NCI-H187 treated with DMSO at 0.1 percent for 48 hours (cell line): ENCODE data around the gene INHBB.

Source experiments
- DNase-seq: peaks from one replicate; lab custom pipeline; 2025; lab: John Stamatoyannopoulos, UW

Gene INHBB

DNA sequence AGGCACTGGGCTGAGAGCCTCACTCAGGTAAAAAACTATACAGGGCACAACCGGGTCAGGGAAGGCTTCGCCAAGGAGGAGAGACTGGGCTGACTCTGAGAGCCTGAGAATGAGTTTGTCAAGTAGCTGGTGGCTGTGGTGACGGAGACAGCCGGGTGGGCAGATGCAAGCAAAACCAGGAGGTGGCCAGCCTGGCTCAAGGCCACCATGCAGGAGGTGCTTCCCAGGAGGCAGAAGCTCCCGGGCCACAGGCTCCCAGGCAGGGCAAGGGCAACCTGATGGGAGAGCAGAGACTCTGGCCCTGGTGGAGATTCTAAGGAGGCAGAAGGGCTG lies 2.9 kb upstream of the INHBB start:
- no peak for DNase-seq

DNA sequence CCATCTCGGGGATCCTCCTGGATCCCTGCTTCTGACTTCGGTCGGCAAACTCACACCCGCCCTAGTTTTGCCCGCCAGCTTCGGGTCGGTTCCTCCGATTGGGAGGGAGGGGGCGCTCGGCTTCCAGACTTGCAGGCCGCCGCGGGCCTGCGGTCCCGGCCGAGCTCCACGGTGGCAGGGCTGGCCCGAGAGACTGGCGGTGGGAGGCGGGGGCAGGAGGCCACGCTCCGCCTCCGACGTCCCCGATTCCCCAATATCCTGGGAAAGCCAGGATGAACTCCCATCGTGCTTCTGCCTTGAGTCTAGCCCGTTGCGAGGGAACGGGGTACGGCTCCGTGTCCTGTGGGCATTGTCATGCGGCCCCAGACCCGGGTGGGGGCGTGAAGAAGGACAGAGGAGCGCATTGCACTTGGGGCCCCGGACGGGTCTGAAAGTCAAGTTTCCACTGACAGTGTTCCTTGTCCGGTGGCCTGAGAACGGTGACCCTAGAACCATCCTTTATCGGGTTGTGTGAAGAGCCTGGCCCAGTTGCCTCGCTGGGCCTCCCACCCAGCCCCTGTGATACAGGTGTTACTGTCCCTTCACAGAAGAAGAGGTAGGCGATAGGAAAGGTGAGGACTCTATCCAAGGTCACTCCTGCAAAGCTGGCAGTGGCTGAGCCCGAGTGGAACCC lies 2.4 kb upstream of the INHBB start:
- DNase-seq, result no peak

DNA sequence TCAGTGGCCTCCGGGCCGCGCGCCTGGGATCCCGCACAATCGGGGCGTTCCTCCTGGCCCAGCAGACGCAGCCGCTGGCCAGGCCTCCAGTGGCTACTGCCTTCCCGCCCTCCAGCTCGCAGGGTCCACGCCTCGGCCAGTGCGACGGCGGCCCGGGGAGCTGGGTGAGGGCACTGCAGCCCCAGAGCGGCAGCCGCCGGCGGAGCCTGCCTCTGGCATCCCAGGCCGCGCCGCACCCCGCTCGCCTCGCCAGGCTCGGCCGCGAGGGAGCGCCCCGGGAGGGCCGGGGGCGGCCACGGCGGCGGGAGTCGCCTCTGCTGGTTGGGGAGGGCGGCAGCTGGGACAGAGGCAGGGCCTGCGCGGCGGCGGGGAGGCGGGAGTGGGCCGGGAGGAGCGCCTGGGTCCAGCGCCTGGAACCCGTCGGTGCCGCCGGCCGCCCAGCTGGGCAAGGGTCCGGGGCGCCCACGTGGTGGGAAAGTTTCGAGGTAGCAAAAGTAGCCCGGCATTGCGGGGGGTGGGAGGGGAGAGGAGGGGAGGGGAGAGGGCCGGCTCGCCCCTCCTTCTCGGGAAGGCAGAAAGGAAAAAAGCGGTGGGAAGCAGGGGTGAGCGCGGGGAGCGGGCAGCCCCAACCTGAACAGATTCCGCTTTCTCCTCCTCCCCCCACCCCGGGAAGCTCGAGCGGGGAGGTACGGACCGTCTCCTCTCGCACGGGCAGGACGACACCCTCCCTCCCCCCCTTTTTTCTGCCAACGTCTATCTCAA lies 1.5 kb upstream of the INHBB start:
- no peak for DNase-seq

DNA sequence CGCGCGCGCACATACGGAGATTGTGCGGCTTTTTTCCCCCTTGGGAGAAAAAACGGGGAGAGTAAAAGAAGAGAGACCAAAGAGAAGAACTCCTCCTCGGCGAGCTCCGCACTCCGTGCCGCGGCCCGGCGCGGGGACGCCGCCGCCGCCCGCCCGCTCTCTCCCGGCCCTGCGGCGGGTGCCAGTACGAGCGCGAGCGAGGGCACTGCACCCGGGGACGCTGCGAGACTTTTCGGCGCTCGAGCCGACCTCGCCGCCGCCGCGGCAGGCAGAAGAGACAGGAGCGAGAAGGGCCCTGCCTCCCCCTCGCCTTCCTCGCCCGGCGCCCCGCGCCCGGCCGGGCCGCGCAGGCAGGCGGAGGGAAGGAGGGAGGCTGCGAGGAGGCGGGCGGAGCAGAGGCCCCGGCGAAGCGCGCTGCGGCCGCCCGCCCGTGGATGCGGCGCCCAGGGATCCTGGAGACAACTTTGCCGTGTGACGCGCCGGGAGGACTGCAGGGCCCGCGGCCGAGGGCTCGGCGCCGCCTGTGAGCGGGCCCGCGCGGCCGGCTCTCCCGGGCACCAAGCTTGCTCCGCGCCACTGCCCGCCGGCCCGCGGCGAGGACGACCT lies 857 bp upstream of the INHBB start:
- no peak for DNase-seq

DNA sequence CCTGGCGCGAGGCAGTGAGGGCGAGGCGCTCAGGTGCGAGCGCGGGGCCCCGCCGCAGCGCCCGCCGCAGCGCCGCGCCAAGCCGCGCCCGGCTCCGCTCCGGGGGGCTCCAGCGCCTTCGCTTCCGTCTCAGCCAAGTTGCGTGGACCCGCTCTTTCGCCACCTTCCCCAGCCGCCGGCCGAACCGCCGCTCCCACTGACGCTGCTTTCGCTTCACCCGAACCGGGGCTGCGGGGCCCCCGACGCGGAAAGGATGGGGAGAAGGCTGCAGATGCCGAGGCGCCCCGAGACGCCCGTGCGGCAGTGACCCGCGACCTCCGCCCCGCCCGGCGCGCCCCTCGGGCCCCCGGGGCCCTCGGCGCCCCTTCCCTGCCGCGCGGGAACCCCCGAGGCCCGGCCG lies 328 bp upstream of the INHBB start:
- no peak for DNase-seq

DNA sequence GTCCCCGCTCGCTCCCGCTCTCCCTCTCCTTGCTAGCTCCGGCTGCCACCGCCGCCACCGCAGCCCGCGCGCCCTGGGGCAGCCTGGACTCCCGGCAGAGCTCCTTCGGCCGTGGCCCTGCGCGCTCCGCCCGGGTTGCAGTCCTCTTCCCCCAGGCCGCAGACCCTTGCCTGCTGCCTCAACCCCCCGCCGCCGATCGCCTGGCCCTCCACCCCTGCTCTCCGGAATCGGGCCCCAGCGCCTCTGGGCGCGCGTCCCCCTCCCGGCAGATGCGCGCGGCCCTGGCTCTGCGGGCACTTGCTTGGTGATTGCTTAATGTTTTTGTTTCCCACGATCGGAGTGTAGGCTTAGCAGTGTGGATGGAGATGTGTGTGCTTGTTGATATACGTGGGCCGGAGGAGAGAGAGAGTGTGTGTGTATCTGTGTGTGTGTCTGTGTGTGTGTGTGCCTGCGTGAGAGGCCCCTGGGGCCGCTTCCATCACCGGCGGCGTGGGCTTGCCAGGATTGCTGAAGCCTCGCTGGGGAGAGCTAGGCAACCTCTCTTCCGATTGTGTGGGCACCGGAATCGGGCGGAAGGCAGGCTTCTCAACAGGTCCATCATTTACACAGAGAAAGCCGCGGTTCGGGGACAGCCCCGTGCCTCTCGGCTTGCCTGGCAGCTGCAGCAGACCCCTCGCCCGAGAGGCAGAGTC lies 877 bp downstream of the INHBB start:
- DNase-seq, result no peak

DNA sequence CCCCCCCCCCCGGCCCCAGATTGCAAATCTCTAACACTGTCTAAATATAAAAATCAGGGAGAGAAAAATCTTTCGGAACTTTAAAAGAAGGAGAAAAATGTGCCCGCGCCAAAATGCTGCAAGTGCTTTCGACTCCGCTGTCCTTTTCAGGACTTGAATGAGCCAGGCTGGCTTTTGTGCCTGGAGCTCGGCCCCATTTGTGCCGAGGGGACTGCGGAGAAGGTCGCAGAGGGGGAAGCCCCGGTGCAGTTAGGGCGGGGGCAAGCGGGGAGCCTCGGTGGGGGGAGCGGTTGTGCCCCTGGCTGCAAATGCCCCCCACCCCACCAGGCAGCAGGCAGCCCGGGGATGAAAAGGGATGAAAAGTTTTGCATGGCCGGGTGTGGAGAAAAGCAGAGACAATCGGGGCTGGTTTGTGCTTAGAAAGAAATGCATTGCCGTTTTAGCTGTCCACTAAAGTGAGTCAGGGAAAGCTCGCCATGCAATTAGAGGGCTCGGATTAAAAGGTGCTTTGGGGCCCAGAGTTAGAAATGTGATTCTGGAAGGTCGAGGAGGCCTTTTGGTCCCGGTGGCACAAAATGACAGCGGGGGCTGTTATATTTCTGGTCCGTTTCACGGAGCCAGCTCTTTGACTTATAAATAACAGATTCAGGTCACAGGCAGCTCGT lies 1.6 kb downstream of the INHBB start:
- no peak for DNase-seq

DNA sequence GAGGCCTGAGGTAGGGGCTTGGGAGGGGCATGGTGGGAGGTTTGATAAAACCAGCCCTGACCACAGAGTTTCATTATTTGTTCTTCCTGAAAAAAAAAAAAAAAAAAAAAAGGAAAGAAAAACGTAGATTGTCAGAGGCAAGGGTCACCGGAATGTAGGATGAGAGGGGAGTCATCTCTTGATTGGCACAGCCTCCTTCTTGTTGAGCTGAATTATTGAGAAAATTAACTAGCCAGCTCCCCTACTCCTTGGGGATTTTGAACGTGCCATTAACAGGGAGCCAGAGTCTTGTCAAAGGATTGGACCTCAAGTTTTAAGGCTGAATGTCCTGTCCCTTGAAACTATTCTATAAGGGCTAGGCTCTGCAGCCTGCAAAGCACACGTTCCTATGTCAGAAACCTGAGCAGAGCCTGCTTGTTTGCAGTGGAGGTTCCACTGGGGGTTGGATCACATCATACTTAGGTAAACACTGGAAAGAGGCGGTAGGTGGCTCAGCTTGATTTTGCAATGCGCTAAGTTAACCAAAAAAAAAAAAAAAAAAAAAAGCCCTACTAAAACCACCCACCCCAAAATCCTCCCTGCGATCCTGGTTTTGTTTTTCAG lies 2.3 kb downstream of the INHBB start:
- DNase-seq, result no peak

DNA sequence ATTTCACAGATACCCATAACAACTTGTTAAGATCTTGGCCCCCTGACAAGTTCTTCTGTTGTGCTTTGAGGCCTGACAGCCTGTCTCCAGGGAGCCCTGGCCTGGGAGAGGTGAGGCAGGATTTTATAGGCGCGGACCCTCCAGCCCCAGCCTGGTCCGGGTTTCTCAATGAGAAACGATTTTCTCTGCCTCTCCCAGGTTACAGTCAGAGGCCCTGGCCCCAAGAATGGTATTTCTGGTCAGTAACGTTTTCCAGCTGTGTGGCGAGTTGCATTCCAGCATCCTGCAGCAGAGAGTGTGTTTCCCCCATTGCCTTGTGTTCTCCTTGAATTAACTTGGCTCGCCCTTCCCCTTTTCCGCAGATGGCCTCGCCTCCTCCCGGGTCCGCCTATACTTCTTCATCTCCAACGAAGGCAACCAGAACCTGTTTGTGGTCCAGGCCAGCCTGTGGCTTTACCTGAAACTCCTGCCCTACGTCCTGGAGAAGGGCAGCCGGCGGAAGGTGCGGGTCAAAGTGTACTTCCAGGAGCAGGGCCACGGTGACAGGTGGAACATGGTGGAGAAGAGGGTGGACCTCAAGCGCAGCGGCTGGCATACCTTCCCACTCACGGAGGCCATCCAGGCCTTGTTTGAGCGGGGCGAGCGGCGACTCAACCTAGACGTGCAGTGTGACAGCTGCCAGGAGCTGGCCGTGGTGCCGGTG lies 3.0 kb downstream of the INHBB start:
- DNase-seq, result no peak

DNA sequence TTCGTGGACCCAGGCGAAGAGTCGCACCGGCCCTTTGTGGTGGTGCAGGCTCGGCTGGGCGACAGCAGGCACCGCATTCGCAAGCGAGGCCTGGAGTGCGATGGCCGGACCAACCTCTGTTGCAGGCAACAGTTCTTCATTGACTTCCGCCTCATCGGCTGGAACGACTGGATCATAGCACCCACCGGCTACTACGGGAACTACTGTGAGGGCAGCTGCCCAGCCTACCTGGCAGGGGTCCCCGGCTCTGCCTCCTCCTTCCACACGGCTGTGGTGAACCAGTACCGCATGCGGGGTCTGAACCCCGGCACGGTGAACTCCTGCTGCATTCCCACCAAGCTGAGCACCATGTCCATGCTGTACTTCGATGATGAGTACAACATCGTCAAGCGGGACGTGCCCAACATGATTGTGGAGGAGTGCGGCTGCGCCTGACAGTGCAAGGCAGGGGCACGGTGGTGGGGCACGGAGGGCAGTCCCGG lies 3.5 kb downstream of the INHBB start:
- DNase-seq, result no peak

DNA sequence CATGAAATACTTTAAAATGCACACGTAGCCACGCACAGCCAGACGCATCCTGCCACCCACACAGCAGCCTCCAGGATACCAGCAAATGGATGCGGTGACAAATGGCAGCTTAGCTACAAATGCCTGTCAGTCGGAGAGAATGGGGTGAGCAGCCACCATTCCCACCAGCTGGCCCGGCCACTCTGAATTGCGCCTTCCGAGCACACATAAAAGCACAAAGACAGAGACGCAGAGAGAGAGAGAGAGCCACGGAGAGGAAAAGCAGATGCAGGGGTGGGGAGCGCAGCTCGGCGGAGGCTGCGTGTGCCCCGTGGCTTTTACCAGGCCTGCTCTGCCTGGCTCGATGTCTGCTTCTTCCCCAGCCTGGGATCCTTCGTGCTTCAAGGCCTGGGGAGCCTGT lies 4.1 kb downstream of the INHBB start:
- DNase-seq, result no peak

DNA sequence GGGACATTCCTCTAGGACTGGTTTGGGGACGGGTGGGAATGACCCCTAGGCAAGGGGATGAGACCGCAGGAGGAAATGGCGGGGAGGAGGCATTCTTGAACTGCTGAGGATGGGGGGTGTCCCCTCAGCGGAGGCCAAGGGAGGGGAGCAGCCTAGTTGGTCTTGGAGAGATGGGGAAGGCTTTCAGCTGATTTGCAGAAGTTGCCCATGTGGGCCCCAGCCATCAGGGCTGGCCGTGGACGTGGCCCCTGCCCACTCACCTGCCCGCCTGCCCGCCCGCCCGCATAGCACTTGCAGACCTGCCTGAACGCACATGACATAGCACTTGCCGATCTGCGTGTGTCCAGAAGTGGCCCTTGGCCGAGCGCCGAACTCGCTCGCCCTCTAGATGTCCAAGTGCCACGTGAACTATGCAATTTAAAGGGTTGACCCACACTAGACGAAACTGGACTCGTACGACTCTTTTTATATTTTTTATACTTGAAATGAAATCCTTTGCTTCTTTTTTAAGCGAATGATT lies 4.9 kb downstream of the INHBB start:
- DNase-seq, result no peak

DNA sequence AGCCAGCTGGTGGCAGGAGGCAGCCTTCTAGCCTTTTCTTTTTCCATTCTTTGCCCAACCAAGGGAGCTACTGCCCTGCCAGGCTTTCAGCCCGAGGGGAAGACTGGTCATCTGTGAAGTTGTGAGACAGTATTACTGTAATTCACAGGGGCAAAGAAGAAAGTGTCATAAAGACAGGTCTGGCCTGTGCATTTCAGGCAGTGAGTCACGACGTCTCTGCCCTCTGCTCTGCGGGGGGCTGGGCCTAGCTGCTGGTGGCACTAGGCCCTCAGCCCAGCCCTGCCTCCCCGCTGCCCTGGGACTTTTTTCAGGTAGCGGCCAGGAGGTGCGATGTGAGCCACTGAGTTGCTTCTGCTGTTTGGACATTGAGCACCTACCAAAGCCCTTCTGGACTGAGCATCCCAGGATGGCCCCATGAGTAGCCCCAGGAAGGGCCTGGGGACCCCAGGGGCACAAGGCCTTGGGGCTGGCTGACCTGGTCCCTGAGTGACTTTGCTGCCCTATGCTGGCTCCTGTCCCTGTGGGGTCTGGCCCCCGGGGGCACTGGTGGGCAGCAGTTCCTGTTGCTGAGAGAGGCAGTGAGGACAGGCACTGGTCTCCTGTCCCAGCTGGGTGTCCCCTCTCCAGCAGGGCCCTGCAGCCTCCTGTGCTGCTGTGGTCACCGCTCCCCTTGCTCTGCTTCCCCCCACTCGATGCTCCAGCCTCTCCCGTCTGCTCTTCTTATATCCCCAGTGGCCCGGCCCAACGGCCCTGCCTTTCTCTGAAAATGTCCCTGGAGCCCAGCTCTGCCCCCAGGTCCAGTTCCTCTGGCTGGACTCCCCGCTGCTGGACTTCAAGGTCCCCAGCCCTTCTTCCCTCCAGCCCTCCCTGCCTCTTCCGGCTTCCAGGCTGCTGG lies 7.0 kb downstream of the INHBB start:
- DNase-seq, result no peak

DNA sequence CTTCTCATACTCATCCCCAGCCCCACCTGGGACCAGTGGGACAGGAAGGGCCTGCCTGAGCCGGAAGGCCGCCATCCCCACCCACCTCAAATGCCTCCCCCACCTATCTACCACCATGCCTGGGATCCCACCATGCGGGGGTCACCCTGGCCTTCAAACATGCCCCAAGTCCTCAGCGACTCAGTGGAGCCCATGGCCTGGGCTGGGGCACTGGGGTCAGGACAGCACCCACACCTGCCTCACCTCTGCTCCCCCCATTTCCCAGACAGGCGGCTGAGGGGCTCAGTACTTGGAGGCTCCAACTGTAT lies 7.6 kb downstream of the INHBB start:
- DNase-seq, result no peak

DNA sequence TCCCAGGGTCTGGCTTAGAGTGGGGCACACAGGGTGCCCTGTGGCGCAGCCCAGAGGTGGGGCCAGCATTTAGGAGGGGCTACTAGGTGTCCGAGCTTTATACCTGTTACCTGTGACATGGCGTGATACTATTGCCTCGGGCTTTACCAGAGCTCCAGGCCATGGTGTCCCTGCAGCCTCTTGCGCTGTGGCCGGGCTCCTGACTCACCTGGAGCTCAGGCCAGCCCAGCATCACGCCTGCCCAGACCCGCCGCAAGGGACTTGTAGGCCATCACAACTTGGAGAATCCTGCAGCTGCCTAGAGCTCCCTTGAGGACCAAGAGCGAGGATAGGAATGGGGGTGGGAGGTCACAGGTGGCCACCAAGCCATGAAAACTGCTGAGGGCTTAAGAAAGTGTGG lies 8.0 kb downstream of the INHBB start:
- no peak for DNase-seq

DNA sequence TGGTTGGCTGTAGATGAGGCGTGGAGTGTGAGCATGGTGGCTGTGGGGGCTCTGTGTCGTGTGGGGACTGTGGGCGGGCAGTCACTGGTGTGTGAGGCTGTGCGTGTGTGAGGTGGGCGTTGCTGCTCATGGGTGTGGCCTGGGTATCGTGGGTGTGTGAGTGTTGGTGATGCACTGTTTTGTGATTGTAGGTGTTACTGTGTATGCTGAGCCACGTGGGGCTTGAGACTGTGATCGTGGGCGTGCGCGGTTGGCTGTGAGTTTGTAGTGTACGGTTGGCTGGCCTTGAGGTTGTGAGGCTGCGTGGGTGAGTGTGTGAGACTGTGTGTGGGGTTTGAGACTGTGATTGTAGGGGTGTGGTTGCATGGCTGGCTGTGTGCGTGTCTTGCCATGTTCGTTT lies 8.5 kb downstream of the INHBB start:
- no peak for DNase-seq

DNA sequence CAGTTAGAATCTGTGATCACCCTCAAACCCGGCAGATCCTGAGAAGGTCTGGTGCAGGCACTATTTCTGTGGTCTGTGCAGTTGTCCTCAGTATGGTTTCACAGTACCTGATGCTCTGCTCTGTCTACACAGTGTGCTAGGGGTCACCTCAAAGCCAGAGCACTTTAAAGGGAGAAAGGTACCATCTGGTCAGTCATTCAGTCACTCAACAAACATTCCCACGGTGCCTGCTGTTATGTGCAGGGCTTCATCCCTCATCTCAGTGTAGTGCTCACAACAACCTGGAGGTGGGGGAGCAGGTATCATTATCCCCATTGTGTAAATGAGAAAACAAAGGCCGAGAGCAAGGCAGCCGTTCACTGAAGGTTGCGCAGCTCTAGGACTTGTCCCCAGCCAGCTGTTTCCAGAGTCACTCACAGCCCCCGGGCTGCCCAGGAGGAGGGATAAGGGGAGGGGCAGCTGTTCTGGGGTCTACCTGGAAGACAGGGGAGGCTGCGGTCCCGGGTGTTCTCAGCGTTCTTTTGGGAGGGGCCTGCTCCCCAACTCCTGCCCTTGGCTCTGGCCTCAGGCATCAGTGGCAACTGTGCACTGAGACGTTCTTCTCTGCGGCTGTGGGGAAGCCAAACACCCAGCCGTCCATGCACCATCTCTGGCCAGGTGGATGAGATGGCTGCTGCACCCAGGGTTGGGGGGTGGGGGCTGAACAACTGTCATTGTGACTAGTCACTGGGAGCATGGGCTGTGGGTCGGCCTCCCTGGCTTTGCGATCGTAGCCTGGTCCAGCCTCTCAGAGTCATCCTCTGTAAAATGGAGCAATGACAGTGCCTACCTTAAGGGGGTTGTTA lies 9.2 kb downstream of the INHBB start:
- DNase-seq, result no peak

DNA sequence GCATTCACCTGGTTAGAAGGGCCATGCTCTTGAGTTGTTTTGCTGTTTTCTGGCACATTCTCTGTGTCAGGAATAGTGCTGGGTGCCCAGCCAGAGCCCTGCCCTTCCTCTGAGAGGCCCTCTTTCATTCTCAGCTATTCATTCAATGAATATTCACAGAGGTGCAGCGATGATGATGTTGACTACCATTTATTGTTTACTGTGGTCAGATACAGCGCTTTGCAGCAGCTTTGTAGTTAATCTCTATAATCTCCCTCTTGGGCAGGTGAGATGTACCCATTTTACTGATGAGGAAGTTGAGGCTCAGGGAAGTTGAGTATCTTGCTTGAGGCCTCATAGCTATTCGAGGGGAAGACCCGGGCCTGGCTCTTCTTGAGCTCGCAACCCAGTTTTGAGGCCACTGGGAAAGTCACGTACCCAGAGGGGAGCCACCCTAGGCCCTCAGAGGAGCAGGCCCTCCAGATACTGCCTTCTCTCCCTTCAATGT lies 9.9 kb downstream of the INHBB start:
- DNase-seq, result no peak

DNA sequence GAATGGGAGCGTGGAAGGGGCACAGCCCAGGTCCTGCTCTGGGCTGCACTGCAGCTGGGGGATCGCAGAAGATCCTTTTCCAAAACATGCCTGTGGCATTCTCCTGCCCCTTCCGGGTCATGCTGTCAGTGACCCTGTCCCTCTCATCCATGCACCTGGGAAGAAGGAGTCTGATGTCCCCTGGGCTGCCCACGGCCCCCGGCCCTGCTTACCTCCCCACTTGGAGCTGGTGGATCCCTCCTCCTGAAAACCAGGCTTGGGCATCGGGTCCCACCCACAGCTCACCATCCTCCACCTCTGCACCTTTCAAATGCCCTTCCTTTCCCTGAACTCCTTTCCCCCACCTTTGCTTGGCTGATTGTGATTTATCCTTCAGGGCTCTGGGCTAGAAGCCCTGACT lies 11.8 kb downstream of the INHBB start:
- DNase-seq, result no peak
